ENCODE measurements around the gene SEMA3G.

Gene SEMA3G

GRCh38 chr3:52444860-52445793, at the start of gene SEMA3G:
TSS of gene SEMA3G (minus strand) at chr3:52445103. CDS start at chr3:52445027, 76 bp downstream.
- peak; percentile 36 to 63 for DNase-seq (ENCODE audit: low read depth in 2 of 2)

GRCh38 chr3:52494445-52494844, 49.5 kb upstream of the SEMA3G start:
- no peak for DNase-seq (ENCODE audit: low read depth in 2 of 2)

- no peak for DNase-seq (ENCODE audit: low read depth in 2 of 2)
Measured at GRCh38 chr3:52493232-52494017, 48.5 kb upstream of the SEMA3G start.

DNA sequence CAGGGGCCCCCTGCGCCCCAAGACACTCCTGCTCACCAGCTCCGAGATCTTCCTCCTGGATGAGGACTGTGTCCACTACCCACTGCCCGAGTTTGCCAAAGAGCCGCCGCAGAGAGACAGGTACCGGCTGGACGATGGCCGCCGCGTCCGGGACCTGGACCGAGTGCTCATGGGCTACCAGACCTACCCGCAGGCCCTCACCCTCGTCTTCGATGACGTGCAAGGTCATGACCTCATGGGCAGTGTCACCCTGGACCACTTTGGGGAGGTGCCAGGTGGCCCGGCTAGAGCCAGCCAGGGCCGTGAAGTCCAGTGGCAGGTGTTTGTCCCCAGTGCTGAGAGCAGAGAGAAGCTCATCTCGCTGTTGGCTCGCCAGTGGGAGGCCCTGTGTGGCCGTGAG, 47.2 kb upstream of the SEMA3G start:
- DNase-seq (ENCODE audit: low read depth in 2 of 2) = no peak

GRCh38 chr3:52490939-52491526, 46.1 kb upstream of the SEMA3G start:
- no peak for DNase-seq (ENCODE audit: low read depth in 2 of 2)

GRCh38 chr3:52490035-52490938, 45.4 kb upstream of the SEMA3G start:
- DNase-seq (ENCODE audit: low read depth in 2 of 2) = no peak

DNA sequence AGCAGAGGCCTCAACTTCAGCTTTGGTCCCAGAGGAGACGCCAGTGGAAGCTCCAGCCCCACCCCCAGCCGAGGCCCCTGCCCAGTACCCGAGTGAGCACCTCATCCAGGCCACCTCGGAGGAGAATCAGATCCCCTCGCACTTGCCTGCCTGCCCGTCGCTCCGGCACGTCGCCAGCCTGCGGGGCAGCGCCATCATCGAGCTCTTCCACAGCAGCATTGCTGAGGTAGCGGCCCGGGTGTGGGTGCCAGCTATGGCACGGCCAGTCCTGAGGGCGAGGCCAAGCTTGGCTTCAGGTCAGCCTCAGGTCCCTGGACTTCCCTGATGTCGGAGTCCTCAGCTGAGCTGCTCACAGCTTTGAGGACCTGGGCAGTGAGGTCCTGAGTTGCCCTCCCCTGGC, 44.5 kb upstream of the SEMA3G start:
- no peak for DNase-seq (ENCODE audit: low read depth in 2 of 2)

DNA sequence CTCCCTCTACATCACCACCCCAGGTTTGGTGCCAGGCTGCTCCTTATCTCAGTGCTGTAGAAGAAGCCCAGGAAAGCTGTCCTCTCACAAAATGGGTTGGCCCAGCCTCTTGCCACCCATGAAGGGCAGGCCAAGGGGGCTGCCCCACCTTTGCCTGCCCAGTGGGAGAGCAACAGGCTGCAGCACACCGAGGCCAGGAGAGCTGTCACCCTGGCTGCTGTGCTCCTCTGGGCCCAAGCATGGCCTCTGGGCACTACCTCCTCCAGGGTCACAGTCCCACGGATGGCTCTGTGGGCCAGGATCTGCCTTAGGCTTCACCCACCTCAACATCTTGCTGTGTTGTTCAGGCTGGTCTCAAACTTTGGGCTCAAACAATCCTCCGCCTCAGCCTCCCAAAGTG, 43.8 kb upstream of the SEMA3G start:
- no peak for DNase-seq (ENCODE audit: low read depth in 2 of 2)

GRCh38 chr3:52487788-52488691, 43.1 kb upstream of the SEMA3G start:
- DNase-seq (ENCODE audit: low read depth in 2 of 2) = no peak

DNA sequence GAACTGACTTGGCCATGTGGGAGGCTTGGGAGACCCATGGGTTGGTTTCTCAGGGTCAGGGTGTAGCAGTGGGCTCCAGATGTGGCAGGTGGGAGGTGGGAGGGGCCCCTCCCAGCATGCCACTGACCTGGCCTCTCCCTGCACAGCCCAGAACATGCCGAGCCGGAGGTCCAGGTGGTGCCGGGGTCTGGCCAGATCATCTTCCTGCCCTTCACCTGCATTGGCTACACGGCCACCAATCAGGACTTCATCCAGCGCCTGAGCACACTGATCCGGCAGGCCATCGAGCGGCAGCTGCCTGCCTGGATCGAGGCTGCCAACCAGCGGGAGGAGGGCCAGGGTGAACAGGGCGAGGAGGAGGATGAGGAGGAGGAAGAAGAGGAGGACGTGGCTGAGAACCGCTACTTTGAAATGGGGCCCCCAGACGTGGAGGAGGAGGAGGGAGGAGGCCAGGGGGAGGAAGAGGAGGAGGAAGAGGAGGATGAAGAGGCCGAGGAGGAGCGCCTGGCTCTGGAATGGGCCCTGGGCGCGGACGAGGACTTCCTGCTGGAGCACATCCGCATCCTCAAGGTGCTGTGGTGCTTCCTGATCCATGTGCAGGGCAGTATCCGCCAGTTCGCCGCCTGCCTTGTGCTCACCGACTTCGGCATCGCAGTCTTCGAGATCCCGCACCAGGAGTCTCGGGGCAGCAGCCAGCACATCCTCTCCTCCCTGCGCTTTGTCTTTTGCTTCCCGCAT, 42.3 kb upstream of the SEMA3G start:
- DNase-seq (ENCODE audit: low read depth in 2 of 2) = no peak

GRCh38 chr3:52484680-52485461, 40.0 kb upstream of the SEMA3G start:
- DNase-seq (ENCODE audit: low read depth in 2 of 2) = no peak

DNA sequence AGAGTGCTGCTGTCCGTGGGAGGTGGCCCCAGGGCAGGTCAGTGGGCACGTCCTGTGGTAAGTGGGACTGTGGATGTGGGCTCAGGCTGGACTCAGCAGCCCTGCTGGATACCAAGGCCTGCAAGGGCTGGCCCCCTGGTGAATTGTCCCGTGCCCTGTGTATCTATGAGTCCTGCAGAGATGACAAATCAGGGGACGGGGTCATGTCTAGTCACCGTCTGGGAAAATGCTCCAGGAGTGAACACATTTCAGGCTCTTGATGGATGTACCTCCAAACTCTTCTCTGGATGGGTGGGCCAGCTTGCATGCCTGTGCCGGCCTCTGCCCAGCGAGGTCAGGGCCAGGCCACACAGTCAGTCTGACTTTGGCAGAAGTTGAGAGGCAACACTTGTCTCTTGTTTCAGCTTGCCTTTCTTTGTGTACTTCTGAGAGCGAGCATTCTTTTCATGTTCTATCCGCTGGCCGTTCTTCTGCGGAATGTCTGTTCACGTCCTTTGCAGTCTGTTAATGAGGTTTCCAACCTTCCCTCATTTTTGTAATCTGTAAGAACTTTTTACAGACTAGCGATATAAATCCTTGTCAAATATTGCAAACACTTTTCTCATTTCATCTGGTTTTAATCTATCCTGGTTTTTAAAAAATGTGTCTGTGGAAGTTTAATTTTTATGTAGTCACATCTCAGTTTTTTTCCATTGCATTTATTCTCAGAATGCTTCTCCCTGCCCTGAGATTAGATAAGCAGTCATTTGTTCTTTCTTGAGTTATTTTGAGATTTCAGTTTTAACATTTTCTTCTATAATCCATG, 38.9 kb upstream of the SEMA3G start:
- no peak for DNase-seq (ENCODE audit: low read depth in 2 of 2)

GRCh38 chr3:52483081-52483480, 38.2 kb upstream of the SEMA3G start:
- DNase-seq (ENCODE audit: low read depth in 2 of 2) = no peak

GRCh38 chr3:52481819-52482521, 37.1 kb upstream of the SEMA3G start:
- DNase-seq (ENCODE audit: low read depth in 2 of 2) = no peak

DNA sequence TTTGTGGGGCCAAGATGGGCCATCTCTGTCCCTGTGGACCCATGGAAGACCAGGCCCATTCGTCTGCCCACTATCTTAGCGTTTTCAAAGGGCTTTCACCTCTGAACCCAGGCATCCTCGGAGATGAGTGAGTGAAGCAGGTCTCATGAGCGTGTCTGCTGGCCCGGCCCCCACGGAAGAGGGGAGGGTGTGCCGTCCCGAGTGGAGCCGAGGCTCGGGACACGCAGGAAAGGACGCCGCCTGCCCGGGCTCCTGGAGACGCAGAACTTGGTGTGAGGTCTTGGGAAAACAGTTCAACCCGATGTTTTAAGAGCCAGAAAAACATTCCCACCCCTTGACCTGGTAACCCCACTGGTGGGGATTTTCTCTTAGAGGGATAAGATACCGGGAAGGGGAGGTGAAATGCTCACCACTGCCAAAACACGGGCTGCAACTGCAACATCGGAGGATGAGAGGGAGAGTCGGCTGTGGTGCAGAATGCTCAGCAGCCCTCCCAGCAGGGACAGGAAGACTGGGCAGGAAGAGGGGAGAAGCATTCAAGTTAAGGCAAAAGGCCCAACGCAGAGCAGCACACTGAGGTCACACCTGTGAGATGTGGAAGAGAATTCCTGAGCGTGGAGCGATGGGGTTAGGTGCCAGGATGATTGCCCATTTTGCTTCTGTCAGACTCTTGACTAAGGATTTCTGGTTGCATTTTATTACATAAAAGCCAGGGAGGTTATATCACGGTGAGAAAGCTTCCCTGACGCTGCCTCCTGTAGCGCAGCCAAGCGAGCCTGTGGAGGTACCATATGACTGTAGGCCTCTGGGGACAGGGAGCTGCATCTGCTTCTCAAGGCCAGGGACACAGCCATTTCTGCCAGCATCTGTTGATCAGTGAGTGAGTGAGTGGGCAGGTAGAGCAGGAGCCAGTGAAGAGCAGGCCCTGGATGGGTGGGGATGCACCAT, 36.1 kb upstream of the SEMA3G start:
- DNase-seq (ENCODE audit: low read depth in 2 of 2) = no peak
